SIG-M5 treated with dmso at 0.1 percent for 504 hours (cell line): Measurements from ENCODE around the gene TMEM132C.

Experiments used
- DNase-seq: peaks from one replicate; lab custom pipeline; 2025; ENCODE audit not compliant: unreplicated experiment; lab: John Stamatoyannopoulos, UW

TMEM132C gene

DNA sequence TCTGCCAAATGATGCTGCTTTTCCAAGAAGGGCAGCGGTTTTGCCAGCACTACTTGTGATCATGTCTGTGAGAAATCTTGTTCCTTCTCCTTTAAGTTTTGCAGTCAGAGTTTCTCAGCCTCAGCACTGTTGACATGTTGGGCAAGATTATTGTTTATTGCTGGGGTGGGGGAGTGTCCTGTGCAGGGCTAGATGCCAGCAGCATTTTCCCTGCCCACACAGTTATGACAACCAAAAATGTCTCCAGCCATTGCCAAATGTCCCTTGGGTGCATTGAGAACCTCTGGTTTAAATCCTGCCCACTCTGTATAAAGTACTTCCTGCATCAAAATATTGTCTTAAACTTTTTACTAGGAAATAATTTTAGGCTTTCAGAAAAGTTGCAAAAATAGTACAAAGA is 20.0 kb downstream of the TMEM132C start:
- no peak for DNase-seq

GRCh38 chr12:128288357-128288756 is 21.4 kb downstream of the TMEM132C start:
- no peak for DNase-seq

DNA sequence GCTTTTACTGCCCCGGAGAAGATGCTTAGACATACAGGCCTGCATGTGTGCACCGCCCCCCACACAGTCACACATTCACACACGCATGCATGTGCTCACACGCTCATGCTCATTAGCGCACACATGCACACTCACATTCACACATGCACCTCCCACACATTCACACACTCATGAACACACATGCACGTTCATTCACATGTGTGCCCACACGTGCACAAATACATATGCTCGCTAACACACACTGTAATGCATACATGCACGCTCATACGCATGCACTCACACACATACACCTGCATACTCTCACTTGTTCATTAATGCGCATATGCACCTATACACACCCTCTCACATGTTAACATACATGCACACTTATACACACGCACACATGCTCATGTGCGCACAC is 21.9 kb downstream of the TMEM132C start:
- DNase-seq, result no peak

DNA sequence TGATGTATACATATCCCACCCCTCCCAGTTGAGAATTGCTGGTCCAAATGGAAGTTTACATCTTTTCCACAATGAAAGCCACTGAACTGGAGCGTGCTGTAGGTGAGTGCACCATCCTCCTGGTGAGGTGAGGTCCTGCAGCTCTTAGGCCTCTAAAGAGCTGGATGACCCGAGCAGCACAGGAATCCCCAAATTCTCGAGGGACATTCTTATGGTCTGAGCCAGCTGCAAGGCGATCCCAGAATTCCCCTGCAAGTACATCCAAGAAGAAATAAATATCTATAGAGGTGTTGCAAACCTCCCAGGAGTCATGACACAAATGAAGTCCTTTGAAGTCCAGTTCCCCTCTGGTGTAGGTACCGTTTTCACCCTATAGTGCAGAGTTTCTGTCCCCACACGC is 24.0 kb downstream of the TMEM132C start:
- no peak for DNase-seq

- no peak for DNase-seq
Observed at GRCh38 chr12:128298091-128298748, 31.2 kb downstream of the TMEM132C start.

DNA sequence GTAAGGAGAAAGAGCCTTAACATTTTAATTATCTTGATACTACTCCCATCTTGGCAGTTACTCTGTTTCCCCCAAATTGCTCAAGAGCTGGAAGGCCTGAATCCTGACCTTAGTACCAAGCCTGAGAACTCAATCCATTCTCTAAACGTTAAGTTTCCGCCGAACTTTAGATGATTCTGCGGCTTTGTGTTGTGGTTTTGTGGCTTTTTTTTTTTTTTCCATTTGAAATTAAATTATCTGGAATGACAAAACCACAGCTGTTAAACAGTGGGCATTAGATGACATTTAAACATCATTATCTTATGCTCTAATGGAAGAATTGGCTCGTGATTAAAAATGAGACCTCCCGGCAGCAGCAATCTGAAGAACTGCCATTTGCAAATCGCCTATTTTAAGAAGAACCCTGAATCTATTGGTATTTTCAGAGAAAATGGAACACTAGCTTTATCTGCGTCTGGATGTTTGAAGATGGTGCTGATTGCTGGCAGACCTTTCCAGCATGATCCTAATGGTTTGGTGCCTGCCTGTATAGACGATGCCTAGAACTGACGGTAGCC is 38.4 kb downstream of the TMEM132C start:
- no peak for DNase-seq

- DNase-seq, result no peak
Observed at GRCh38 chr12:128307791-128308190, 40.8 kb downstream of the TMEM132C start.

GRCh38 chr12:128312661-128313060 is 45.7 kb downstream of the TMEM132C start:
- no peak for DNase-seq

- DNase-seq, result no peak
Observed at GRCh38 chr12:128313931-128314330, 47.0 kb downstream of the TMEM132C start.

DNA sequence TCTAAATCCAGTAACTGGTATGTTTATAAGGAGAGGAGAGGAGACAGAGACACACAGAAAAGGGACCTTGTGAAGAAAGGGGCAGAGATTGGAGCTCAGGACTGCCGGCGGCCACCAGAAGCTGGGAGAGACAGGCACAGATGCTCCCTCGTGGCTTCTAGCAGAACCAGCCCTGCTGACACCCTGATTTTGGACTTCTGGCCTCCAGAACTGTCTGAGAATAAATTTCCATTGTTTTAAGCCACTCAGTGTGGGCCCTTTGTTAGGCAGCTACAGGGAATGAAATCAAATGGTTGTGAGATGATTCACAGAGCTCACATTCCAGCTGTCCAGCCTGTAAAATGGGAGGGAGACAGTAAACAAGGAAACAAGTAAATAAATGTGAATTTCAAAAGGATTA is 47.6 kb downstream of the TMEM132C start:
- DNase-seq, result no peak

- no peak for DNase-seq
Observed at GRCh38 chr12:128316078-128316477, 49.1 kb downstream of the TMEM132C start.

DNA sequence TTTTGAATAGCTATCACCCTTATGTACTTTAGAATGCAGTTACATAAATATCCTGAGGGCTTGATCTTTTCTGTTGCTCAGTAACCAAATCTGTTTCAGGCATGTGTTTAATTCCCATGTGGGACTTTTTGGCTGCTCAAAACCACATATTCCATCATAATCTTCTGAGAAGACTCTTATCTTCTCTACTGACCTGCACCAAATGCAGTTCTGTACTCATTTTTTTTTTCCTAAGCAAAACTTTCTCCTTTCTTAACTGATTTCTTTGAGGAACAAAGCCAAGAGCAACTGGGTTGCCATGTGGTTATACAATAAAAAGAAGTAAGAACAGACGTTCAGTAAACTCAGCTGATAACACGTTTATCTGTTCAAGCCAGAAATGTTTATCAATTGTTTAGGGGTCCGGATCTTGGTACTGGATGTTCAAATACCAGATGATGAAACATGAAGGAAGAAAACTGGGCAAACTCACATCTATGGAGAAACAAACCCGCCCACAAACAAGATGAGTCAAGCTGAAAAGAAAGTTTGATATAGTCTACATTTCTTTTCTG is 50.1 kb downstream of the TMEM132C start:
- no peak for DNase-seq

GRCh38 chr12:128318341-128318740 is 51.4 kb downstream of the TMEM132C start:
- no peak for DNase-seq

GRCh38 chr12:128318946-128319345 is 52.0 kb downstream of the TMEM132C start:
- no peak for DNase-seq

GRCh38 chr12:128322341-128322740 is 55.4 kb downstream of the TMEM132C start:
- no peak for DNase-seq

DNA sequence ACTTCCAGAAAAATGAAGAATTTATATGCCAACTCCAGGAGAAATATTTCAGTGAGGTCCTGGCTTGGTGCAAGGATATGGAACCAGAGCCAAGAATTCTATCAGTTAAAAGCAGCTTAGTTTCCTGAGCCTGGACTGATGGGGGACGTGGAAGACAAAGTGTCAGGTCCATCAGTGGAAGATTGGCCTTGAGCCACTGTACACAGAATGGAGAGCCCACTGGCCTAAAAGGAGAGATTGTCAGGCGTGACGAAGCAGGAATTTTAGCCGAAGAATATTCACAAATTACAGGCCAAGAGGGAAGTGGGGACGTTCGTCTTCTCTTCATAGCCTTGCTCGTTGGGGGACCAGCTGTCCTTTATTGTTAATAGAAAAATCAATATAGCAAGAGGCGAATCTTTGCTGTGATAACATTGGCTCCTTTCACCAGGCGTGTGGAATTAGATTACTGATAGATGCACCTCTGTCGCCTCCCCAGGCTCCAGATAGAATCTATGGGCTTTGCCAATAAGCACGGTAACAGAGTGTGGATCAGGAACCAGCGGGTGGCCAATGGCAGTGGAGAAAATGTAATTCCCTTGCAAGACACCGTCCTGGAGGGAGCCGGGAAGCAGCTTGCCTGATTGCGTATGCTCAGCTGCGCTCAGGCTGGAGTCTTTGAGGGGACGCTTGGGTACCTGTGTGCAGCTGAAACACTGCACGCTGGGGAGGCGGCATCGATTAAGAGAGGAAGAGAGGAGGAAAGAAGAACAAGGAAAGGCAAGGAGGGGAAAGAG is 56.4 kb downstream of the TMEM132C start:
- no peak for DNase-seq

GRCh38 chr12:128325646-128326045 is 58.7 kb downstream of the TMEM132C start:
- no peak for DNase-seq

DNA sequence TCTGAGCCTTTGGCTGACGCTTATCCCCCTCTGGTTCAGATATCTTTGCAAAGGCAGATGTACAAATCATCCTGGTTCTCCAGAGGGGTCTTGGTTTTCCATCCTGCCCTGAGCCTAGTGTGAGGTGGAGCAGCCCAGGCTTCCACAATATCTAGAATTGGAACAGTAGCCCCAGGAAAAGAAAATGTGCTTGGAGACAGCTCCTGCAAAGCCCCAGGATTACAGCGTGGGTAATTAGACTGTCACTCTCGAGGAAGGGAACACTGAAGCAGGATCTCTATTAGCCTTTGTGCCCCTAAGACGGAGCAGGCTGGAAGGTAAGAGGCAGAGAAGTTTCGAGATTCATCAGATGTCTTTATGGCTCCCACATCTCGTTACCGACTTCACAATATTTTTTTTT is 59.4 kb downstream of the TMEM132C start:
- no peak for DNase-seq

- no peak for DNase-seq
Observed at GRCh38 chr12:128328961-128329360, 62.0 kb downstream of the TMEM132C start.

- no peak for DNase-seq
Observed at GRCh38 chr12:128336204-128337070, 69.5 kb downstream of the TMEM132C start.

DNA sequence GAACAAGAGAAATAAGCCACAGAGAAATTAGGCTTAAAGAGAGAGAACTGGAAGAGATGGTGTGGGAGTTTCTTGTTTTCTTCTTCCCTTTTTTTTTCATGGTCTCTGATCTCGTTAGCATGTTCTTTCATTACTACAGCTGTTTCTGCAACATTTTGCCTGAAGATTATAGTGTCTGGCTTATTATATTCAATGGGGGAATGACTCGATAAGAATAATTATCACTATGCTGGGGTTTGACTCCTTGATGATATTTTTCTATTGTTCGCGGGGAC is 70.0 kb downstream of the TMEM132C start:
- DNase-seq, result no peak
